ENCODE results near the gene FSHR. TPM values are rescaled to one million over a fixed set of nuclear protein-coding genes. Genes with fewer than 3 reads are reported as not detected.

Gene FSHR
- total and polyA plus RNA-seq, 2 donors (not counting 3 experiments of a cell fraction or from before 2014, with no cell fraction given): not detected

GRCh38 chr2:49037197-49037596, 117.1 kb downstream of the FSHR start:
- no peaks in the 10 kb centered on the region for H3K36me3 ChIP-seq (ENCODE audit: control insufficient read depth in 2 of 2, extremely low read depth in 1 of 2, insufficient read depth in 2 of 2, low read length in 2 of 2)
- no peak overlapping the region for H3K27ac ChIP-seq (ENCODE audit: insufficient read depth, low read depth, low read length)
- H2AFZ ChIP-seq (ENCODE audit: low read depth, low read length): no peak overlapping the region
- TF ChIP-seq JUN (IDR thresholded peaks at IDR 0.05; ENCODE audit: borderline replicate concordance, insufficient read depth, insufficient read length, low read depth) (no peak), MYC (IDR thresholded peaks at IDR 0.05; ENCODE audit: low read depth, low read length) (no peak)
- DNase-seq (ENCODE audit: low read depth, low spot score): no peak
- BruUV-seq (replicated peaks): no TSS peak
- intact Hi-C loops (cut with micrococcal nuclease) (no loop called here), dilution Hi-C loops (cut with MboI; ENCODE audit: extremely low pct_ligation_motif_present, low sequenced_read_pairs) (no loop called here)
- POLR2A ChIA-PET: no interaction called here
- no peaks in the 10 kb centered on the region for H3K9me1 ChIP-seq (replicated peaks; ENCODE audit: control insufficient read depth, extremely low read depth, insufficient read depth, low read length)
- H3K9ac ChIP-seq (replicated peaks; ENCODE audit: extremely low read depth, insufficient read depth, low read length): no peak overlapping the region
- H4K20me1 ChIP-seq (replicated peaks; ENCODE audit: control insufficient read depth, extremely low read depth, insufficient read depth, low read length): no peaks in the 10 kb centered on the region
- FAIRE-seq: no peak
- no peaks in the 10 kb centered on the region for H3K27me3 ChIP-seq (ENCODE audit: control insufficient read depth in 2 of 2, insufficient read depth in 2 of 2, low read length in 2 of 2)
- no peaks in the 10 kb centered on the region for H3K79me2 ChIP-seq (ENCODE audit: control insufficient read depth, insufficient read depth, low read length)
- H3K4me1 ChIP-seq (ENCODE audit: control insufficient read depth, extremely low read depth, insufficient read depth, low read length): no peaks in the 10 kb centered on the region
- no peak overlapping the region for H3K4me3 ChIP-seq (replicated peaks in 1 of 3; ENCODE audit: insufficient read depth in 1 of 3, low read depth in 1 of 3, low read length in 3 of 3)
- CTCF ChIA-PET: no interaction called here
- no peaks in the 10 kb centered on the region for H3K9me3 ChIP-seq (replicated peaks; ENCODE audit: control insufficient read depth, insufficient read depth, low read length)
- no peak overlapping the region for H3K4me2 ChIP-seq (ENCODE audit: insufficient read depth, low read length)

GRCh38 chr2:49035481-49035880, 118.8 kb downstream of the FSHR start:
- dilution Hi-C loops (cut with MboI; ENCODE audit: extremely low pct_ligation_motif_present, low sequenced_read_pairs): no loop called here
- no peak for FAIRE-seq
- no TSS peak for BruUV-seq (replicated peaks)

More at GRCh38 chr2:49035481-49035880, 118.8 kb downstream of the FSHR start:
- intact Hi-C loops (cut with micrococcal nuclease): no loop called here
- no peaks in the 10 kb centered on the region for H3K9me3 ChIP-seq (replicated peaks; ENCODE audit: control insufficient read depth, insufficient read depth, low read length)
- no peak for DNase-seq (ENCODE audit: low read depth, low spot score)
- POLR2A ChIA-PET: no interaction called here
- CTCF ChIA-PET: no interaction called here
- no peak overlapping the region for H3K4me3 ChIP-seq (replicated peaks in 1 of 3; ENCODE audit: insufficient read depth in 1 of 3, low read depth in 1 of 3, low read length in 3 of 3)
- H3K9ac ChIP-seq (replicated peaks; ENCODE audit: extremely low read depth, insufficient read depth, low read length): no peak overlapping the region
- H3K79me2 ChIP-seq (ENCODE audit: control insufficient read depth, insufficient read depth, low read length): no peaks in the 10 kb centered on the region
- TF ChIP-seq GATA2 (IDR thresholded peaks at IDR 0.05; ENCODE audit: insufficient read depth, insufficient read length, low read depth, low read length) (no peak), POLR2A (IDR thresholded peaks at IDR 0.05; ENCODE audit: low read depth, low read length) (no peak)
- H3K36me3 ChIP-seq (ENCODE audit: control insufficient read depth in 2 of 2, extremely low read depth in 1 of 2, insufficient read depth in 2 of 2, low read length in 2 of 2): no peaks in the 10 kb centered on the region
- H2AFZ ChIP-seq (ENCODE audit: low read depth, low read length): no peak overlapping the region
- no peak overlapping the region for H3K4me2 ChIP-seq (ENCODE audit: insufficient read depth, low read length)
- no peak overlapping the region for H3K27ac ChIP-seq (ENCODE audit: insufficient read depth, low read depth, low read length)
- H4K20me1 ChIP-seq (replicated peaks; ENCODE audit: control insufficient read depth, extremely low read depth, insufficient read depth, low read length): no peaks in the 10 kb centered on the region
- no peaks in the 10 kb centered on the region for H3K9me1 ChIP-seq (replicated peaks; ENCODE audit: control insufficient read depth, extremely low read depth, insufficient read depth, low read length)
- no peaks in the 10 kb centered on the region for H3K27me3 ChIP-seq (ENCODE audit: control insufficient read depth in 2 of 2, insufficient read depth in 2 of 2, low read length in 2 of 2)
- H3K4me1 ChIP-seq (ENCODE audit: control insufficient read depth, extremely low read depth, insufficient read depth, low read length): no peaks in the 10 kb centered on the region

All from endothelial cell of umbilical vein (primary cell).